Stimulated activated CD4-positive, alpha-beta T cell treated with anti-CD3 and anti-CD28 coated beads, Interleukin-12 subunit alpha, Interleukin-12 subunit beta, amount 100 ng/mL, for 48 hours (primary cell): ENCODE results near the gene SORCS3.

Experiments
- DNase-seq, 3 donors: peaks; one replicate each; pipeline ENCODE4 v3.0.0-alpha.2; 2020; ENCODE audit warnings: low read depth in 2 of 3, low spot score in 1 of 3

SORCS3 gene

GRCh38 chr10:105073999-105074398 is 432.9 kb downstream of the SORCS3 start:
- no peak for DNase-seq

- no peak for DNase-seq
Observed at GRCh38 chr10:105075031-105075430, 433.9 kb downstream of the SORCS3 start.

GRCh38 chr10:105085980-105086379 is 444.9 kb downstream of the SORCS3 start:
- DNase-seq: no peak

- no peak for DNase-seq
Observed at GRCh38 chr10:105094048-105094447, 453.0 kb downstream of the SORCS3 start.

- DNase-seq: no peak
Observed at GRCh38 chr10:105096316-105096715, 455.2 kb downstream of the SORCS3 start.

GRCh38 chr10:105102977-105103376 is 461.9 kb downstream of the SORCS3 start:
- no peak for DNase-seq

GRCh38 chr10:105104297-105104696 is 463.2 kb downstream of the SORCS3 start:
- DNase-seq: no peak

GRCh38 chr10:105109164-105109563 is 468.1 kb downstream of the SORCS3 start:
- no peak for DNase-seq

GRCh38 chr10:105112862-105113261 is 471.8 kb downstream of the SORCS3 start:
- DNase-seq: no peak

GRCh38 chr10:105113666-105114065 is 472.6 kb downstream of the SORCS3 start:
- DNase-seq: no peak

GRCh38 chr10:105121743-105122142 is 480.7 kb downstream of the SORCS3 start:
- DNase-seq: no peak

GRCh38 chr10:105128111-105128510 is 487.0 kb downstream of the SORCS3 start:
- no peak for DNase-seq

GRCh38 chr10:105138358-105138757 is 497.3 kb downstream of the SORCS3 start:
- DNase-seq: no peak

GRCh38 chr10:105139363-105139896 is 498.3 kb downstream of the SORCS3 start:
- no peak for DNase-seq

- DNase-seq: no peak
Observed at GRCh38 chr10:105140600-105140999, 499.5 kb downstream of the SORCS3 start.

- DNase-seq: no peak
Observed at GRCh38 chr10:105145711-105146110, 504.6 kb downstream of the SORCS3 start.

GRCh38 chr10:105146436-105146835 is 505.3 kb downstream of the SORCS3 start:
- no peak for DNase-seq

- DNase-seq: no peak
Observed at GRCh38 chr10:105148456-105148855, 507.4 kb downstream of the SORCS3 start.

- DNase-seq: no peak
Observed at GRCh38 chr10:105148921-105149320, 507.8 kb downstream of the SORCS3 start.

- DNase-seq: no peak
Observed at GRCh38 chr10:105149371-105149891, 508.3 kb downstream of the SORCS3 start.

GRCh38 chr10:105150259-105150880 is 509.3 kb downstream of the SORCS3 start:
- no peak for DNase-seq

- DNase-seq: no peak
Observed at GRCh38 chr10:105154736-105155135, 513.6 kb downstream of the SORCS3 start.

- DNase-seq: no peak
Observed at GRCh38 chr10:105159268-105159667, 518.2 kb downstream of the SORCS3 start.
